ENCODE results near the gene ARPP21.

DNA sequence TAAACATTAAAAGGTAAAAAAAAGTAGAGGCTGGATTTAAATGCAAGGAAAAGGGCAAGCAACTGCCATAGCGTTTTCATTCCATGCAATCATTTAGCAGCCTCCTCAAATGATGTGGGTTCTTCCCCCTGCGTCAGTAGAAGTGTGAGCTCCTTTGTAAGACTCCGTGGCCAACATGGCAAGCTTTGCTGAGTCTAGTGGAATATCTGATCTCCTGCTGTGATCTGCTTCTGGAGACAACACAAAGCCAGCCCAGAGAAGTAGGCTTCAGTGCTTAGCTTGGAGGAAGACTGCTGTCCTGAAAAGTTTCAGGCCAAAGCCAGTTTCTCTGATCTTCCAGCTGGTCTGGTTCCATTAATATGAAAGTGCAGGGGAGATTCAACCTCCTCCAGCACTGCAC lies 70.4 kb downstream of the ARPP21 start:
- TF ChIP-seq, protein P1, sequence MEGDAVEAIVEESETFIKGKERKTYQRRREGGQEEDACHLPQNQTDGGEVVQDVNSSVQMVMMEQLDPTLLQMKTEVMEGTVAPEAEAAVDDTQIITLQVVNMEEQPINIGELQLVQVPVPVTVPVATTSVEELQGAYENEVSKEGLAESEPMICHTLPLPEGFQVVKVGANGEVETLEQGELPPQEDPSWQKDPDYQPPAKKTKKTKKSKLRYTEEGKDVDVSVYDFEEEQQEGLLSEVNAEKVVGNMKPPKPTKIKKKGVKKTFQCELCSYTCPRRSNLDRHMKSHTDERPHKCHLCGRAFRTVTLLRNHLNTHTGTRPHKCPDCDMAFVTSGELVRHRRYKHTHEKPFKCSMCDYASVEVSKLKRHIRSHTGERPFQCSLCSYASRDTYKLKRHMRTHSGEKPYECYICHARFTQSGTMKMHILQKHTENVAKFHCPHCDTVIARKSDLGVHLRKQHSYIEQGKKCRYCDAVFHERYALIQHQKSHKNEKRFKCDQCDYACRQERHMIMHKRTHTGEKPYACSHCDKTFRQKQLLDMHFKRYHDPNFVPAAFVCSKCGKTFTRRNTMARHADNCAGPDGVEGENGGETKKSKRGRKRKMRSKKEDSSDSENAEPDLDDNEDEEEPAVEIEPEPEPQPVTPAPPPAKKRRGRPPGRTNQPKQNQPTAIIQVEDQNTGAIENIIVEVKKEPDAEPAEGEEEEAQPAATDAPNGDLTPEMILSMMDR (IDR thresholded peaks at IDR 0.05): no peak
- no peak for TF ChIP-seq POLR2A (IDR thresholded peaks at IDR 0.05)

All from esophagus squamous epithelium (tissue), 4 donors.